D341Med (cell line): ENCODE results near the gene MEPE.

ENCODE experiments used
- DNase-seq: peaks from one replicate; pipeline ENCODE4 v3.0.0; 2012; ENCODE audit warnings: low spot score

Gene MEPE

GRCh38 chr4:87843936-87844335 lies 11.2 kb downstream of the MEPE start:
- no peak for DNase-seq

GRCh38 chr4:87844452-87844851 lies 11.7 kb downstream of the MEPE start:
- no peak for DNase-seq

- DNase-seq, result no peak
Observed at GRCh38 chr4:87846226-87846625, 13.5 kb downstream of the MEPE start.

DNA sequence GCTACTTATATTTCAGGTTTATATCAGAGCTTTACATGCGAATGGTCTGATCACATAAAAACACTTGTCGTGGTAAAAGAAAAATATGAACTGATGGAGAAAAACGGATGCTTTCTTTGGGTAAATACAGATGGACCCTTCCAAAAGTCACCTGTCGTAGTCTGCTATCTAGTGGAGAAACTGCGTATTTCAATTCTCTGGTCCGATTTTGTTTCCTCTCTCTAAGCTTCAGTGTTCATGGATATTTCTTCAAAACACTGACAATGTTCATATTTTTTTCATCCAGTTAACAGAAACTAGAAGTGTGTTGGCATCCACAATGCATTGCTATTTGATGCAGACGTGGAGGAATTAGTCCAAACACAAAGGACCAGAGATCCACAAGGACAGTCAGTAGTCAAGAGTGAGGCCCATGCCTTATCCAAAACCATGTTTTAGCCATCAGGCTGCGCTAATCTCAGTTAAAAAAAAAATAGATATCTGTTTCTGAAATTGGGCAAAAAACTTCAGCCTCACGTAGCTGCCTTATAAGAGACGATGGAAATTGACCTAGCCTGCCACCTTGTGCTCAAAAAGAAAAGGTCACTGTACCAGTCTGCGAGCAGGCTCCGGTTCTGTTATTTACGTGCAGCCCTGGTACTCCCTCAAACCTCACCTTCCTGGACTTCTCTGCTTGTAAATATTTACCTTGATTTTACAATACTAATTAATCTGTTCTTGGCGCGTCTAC lies 16.0 kb downstream of the MEPE start:
- peak; percentile 63 for DNase-seq

DNA sequence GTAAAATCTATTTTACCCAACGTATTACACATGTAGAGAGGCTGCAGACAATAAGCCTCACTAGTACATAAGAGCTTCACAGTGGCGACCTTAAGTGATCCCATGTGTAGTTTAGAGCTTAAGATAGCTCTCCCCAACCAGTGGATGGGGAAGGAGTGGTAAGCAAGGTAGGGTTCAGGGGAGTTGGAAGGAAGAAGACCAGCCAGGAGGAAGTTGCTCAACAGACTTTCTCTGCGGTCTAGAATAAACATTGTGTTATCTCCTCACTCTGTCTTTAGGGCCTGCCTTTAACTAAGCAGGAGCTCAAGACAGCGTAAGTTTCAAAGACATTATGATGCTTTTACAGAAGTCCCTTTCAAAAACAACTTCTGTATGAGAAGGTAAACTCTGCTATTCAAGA lies 16.8 kb downstream of the MEPE start:
- no peak for DNase-seq

DNA sequence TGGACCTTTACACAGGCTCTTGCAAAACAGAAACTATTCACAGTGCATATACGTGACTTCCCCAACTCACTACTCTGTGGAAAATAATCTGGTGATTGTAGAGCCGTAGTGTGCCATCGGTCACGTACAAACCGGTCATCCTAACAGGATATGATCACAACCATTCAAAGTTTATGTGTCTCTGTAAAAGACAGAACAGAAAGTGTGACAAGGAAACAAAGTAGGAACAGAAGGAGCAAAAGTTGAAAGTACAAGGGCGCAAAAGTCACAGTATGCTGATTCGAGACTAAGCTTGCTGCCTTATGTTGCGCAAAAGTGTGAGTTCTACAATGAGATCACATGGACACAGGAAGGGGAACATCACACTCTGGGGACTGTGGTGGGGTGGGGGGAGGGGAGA lies 18.6 kb downstream of the MEPE start:
- DNase-seq, result no peak

- DNase-seq, result no peak
Observed at GRCh38 chr4:87851953-87852352, 19.2 kb downstream of the MEPE start.

- peak; percentile 40 for DNase-seq
Observed at GRCh38 chr4:87853108-87853507, 20.3 kb downstream of the MEPE start.

GRCh38 chr4:87853891-87854290 lies 21.1 kb downstream of the MEPE start:
- no peak for DNase-seq

DNA sequence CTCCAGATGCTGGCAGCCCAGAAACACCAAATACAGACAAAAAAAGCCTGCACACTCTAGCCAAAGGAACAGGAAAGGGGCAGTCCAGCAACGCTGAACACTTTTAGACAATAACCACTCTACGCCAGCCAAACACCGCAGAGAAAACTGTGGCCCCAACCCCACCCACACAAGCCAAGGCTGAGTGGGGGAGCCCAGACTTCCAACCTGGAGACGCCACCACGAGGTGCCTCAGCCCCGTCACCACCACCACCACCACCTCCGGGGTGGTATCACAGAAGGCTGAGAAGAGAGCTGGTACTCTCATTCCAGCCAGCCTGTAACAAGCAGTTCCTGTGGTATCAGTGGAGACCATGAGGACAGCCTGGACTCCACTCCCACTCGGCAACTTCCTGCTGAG lies 22.8 kb downstream of the MEPE start:
- no peak for DNase-seq

- DNase-seq, result no peak
Observed at GRCh38 chr4:87856816-87857215, 24.0 kb downstream of the MEPE start.

GRCh38 chr4:87857789-87858188 lies 25.0 kb downstream of the MEPE start:
- no peak for DNase-seq

- DNase-seq, result no peak
Observed at GRCh38 chr4:87862236-87862635, 29.5 kb downstream of the MEPE start.

GRCh38 chr4:87863486-87863885 lies 30.7 kb downstream of the MEPE start:
- DNase-seq, result no peak

- no peak for DNase-seq
Observed at GRCh38 chr4:87864321-87864720, 31.6 kb downstream of the MEPE start.

DNA sequence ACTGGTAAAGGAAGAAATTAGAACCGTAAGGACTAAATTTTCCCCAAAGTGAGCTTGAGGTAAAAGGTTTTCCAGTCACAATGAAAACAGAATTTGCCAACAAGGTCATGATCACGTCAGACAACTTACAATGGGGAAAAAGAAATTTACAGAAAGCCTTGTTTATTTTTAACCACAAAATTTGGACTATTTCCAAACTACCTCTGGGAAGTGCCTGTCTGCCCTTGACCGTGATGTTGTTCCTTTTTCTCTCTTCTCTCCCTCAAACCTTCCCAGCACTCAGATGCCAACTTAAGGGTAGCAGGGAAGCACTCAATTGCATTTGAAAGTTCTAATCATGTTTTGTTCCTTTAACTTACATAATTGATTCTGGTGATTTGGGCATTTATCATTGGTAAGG lies 32.5 kb downstream of the MEPE start:
- no peak for DNase-seq

DNA sequence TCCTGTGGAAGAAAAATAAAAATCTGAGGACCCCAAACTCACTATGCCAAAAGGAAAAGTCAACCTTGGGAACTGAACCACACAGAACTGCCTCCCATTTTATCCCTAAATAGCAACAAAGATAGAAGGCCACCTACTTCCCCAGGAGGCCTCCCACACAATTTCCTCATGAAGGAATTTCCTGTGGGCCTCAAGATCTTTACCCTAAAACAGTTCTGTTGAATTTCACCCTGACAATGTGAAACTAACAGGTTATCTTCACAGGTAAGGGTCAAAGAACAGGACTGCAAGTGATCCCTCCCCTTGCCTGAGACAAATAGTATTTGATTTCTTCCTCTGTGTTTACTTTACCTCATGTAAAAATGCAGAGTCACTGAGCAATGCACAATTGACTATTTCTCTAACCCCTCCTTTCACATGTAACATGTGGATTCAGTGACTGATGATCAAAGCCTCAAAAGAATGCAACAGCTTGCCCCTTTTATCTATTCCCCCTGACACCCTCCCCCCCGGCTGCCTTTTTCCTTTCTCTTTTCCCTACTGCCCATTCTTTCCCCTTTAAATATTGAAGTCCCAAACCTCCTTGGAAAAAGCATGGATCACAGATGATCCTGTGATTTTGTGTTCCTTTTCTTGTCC lies 33.3 kb downstream of the MEPE start:
- DNase-seq, result no peak

DNA sequence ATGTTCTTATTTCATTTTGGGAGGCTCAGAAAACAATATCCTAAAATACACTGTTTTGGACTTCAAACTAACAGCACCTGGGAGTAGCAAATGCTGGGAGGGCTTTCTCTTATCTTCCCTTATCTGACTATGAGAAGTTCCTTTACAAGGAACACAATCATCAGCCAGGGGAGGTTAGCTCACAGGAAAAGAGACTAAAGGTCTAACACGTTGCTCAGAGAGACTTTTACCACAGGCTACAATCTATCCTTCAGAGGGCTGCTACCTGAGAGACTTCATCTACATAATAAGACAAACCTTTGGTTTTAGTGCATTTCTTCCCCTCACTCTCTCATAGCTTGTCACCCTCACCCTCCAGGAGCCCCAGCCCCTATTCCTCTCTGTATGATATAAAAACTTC lies 35.8 kb downstream of the MEPE start:
- DNase-seq, result no peak

DNA sequence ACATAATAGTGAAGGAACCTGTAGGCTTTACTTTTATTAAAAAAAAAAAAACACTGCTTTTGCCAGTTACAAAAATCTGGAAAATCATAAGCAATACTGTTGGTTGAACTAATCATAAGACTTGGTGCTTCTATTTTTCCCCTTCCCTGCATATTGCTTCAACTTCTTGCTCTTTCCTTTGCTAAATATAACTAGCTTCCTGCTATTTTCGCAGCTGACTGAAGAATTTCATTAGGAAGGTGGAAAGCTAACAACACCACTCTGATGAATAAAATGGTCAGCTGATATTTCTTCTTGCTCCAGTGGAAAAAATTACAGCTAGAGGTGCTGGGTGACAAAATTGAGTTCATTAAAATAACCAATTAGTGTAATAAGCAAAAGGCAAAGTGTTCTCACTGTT lies 39.3 kb downstream of the MEPE start:
- no peak for DNase-seq

- no peak for DNase-seq
Observed at GRCh38 chr4:87875191-87875590, 42.4 kb downstream of the MEPE start.

DNA sequence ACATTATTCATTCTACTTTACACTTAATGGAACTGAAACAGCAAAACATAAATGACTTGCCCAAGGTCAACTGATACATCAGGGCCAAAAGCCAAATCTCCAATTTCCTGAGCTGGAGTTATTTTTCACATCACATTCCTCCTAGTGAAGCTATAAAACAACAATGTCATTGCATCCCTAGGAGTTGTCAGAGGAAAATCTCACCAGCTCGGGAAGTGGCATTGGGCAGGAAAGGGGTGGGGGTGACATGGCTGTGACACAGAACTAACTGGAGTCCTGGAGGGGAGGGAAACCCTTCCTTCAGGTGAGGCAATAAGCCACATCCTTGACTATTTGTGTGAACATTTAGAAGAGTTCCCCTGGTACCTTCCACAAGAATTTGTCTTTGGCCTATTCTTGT lies 47.3 kb downstream of the MEPE start:
- no peak for DNase-seq

- DNase-seq, result no peak
Observed at GRCh38 chr4:87881115-87881514, 48.3 kb downstream of the MEPE start.

DNA sequence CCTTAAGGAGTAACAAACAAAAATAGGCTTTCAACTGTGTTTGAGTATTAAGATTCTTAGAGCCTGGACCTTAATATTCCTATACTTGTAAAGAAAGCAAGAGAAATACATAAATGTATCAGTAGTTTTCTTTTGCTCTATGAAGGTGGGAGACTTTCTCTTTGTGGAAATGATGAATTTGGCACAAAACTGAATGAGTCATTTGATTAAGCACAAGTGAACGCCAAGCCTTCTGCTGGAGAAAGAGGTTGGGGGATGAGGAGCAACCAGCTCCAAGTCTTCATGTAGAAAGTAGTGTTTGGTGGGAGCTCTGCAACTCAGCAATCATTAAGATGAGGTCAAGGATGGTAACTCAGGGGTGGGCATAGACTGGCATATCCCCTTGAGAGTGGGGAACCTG lies 49.6 kb downstream of the MEPE start:
- no peak for DNase-seq

DNA sequence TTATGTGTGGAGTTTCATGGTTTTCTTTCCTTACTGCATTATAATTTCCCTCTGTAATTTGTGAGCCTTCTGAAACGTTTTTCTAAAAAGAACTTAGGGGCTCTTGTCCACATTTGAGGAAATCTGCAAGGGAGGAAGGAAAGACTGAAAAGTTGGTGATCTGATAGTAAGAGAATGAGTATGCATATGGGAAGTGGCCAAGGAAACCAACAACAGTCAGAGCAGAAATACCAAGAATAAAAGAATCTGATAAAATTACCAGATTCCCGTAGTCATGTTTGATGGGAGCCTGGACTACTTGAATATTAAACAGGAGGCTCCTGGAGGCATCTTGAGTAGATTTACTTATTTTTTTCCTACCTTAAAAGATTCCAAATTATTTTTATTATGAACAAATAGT lies 50.1 kb downstream of the MEPE start:
- DNase-seq, result no peak
